GM21723 (cell line): ENCODE results near the gene CAPN13.
"Not testable (repeated sequence)": the region's sequence is repeated elsewhere in the genome, so short reads cannot be mapped to it uniquely, and the experiment has no call there.

Source experiments
- ATAC-seq: cut with Tn5 transposase; IDR thresholded peaks from one replicate; pipeline ENCODE4 v1.9.1; 2021; ENCODE audit warnings: mild to moderate bottlenecking, moderate library complexity; ENCODE audit not compliant: unreplicated experiment

Gene CAPN13

GRCh38 chr2:30705711-30706533, 101.3 kb downstream of the CAPN13 start:
- no peak for ATAC-seq

- no peak for ATAC-seq
These were observed 102.2 kb downstream of the CAPN13 start for GRCh38 chr2:30705056-30705455.

DNA sequence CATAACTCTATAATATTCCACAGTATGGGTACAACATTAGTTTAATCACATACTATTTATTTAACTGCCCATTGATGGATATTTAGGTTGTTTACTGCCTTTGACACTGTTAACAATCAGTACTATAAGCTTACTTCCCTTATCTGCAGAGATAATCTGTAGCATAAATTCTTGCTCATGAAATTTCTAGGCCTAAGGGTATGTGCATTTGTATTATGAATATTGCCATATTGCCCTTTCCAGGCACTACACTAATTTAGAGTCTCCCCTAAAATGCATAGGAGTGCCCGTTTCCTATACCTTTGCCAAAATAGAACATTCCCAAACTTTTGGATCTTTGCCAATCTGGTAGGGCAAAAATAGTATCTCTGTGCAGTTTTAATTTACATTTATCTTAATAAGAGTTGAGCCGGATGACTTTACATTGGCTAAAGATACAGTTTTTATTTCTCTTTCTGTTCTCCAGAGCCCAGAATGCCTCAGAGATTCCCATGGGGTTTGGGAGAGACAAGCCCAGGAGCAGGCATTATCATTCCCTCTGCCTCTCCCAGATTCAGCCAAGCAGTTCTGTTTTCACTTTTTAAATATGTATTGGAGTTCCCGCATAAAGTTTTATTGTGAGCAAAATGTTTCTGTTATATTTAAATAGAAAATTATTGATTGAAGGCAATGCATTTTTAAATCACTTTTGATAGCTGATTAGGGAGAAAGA, 102.8 kb downstream of the CAPN13 start:
- ATAC-seq, result no peak

- no peak for ATAC-seq
These were observed 104.6 kb downstream of the CAPN13 start for GRCh38 chr2:30702694-30703093.

GRCh38 chr2:30701782-30702181, 105.5 kb downstream of the CAPN13 start:
- ATAC-seq, result no peak

GRCh38 chr2:30697242-30698103, 109.8 kb downstream of the CAPN13 start:
- not testable (repeated sequence) for ATAC-seq

DNA sequence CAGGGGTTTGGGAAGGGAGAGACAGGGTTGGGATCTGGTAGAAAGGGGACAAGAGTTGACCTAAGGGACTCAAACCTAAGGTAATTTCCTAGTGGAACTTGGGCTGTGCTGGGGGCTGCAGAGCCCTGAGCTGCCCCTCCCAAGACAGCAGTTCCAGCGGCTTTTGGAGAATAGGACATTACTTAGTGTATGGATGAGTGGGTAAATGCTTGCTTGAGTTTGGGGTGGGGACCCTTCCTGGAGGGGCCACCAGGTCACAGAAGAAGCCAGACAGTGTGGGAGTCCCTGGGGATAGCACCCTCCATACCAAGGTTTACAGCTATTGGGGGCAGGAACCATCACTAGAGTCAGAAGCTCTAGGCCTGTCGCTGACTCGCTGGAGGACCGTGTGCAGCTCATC, 111.5 kb downstream of the CAPN13 start:
- ATAC-seq, result no peak

GRCh38 chr2:30694286-30695055, 112.8 kb downstream of the CAPN13 start:
- ATAC-seq, result no peak

- no peak for ATAC-seq
These were observed 113.4 kb downstream of the CAPN13 start for GRCh38 chr2:30693821-30694281.

- no peak for ATAC-seq
These were observed 114.4 kb downstream of the CAPN13 start for GRCh38 chr2:30692829-30693275.

DNA sequence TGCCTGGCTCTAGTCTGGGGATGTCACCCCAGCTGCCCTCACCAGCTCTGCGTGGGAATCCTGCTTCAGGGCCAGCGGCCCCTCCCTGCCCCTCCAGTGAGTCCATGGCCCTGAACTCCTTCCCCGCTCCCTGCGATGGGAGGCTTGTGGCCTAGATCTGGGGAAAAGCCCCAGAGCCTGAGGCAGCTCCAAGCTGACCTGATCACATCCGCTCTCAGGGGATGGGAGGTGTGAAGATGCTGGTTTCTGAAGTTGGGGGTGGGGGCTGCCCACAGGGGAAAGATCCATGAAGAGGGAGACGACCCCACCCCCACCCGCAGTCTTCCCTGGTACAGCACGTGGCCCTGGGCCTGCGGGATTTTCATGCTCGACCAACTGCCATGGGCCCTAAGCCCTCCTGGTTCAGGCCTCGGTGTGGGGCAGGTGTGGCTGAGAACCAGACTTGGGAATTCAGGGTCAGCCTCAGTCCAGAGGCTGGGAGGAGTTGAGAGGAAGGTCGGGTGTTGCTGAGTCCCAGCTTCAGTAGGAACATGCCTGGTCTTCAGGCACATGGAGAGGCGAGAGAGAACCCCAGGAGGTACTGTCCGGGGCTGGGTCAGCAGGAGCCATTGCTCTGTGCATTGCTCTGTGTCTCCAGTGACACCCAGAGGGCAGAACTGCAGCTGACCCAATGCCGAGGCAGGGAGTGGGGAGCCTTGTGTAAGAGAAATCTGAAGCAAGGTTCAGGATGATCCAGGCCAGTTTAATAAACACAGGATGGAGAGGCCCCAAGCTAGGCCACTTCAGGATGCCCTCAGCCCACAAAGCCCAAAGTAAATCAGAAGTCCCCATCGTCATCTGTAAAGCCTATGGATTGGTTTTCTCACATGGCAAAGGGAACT, 115.1 kb downstream of the CAPN13 start:
- no peak for ATAC-seq

- no peak for ATAC-seq
These were observed 115.9 kb downstream of the CAPN13 start for GRCh38 chr2:30691091-30691947.

DNA sequence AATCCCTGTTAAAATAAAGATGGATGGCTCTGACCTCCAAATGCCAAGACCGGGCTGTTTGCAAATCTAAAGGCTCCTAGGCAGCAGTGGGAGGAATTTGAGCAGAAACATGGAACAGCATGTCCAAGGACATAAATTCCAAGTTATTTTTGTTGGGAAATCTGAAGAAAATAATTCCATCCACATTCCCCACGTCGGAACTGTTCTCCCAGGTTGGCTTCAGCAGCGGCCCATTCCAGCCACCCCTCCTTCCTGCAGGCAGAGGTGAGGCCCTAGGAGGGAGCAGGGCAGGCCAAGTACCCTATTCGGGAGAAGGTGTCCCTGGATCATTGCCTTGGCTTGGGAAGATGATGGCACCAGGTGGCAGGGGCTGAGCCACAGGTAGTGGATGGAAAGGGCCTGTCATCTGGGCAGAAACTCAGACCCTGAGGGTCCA, 117.1 kb downstream of the CAPN13 start:
- ATAC-seq, result no peak

DNA sequence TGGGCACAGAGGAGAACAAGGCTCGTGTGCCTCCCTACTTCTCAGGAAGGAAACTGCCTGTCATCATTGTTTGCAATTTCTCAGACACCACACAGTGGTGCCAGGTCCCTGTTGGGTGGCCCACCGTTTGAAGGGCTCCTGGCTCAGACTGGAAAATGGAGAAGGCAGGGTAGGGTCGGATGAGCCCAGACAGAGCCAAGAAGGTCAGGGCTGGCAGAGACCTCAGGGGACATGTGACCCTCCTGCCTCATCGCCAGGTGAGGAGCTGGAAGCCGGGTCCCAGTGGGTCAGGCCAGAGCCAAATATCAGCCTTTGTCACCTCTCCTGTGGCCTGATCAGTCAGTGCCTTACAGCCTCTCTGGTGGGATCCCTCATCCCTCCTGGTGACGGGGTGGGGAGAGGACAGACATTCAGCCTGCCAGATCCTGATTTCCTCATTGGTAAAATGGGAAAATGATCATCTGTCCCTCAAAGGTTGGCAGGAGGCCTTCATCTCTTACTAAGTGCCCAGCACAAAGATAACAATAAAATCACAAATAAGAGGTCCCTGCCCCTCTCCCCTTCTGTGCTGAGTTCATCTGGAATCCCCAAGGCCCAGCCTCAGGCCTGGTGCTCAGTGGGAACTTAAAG, 117.6 kb downstream of the CAPN13 start:
- ATAC-seq, result no peak

- ATAC-seq, result no peak
These were observed 118.3 kb downstream of the CAPN13 start for GRCh38 chr2:30688956-30689401.

DNA sequence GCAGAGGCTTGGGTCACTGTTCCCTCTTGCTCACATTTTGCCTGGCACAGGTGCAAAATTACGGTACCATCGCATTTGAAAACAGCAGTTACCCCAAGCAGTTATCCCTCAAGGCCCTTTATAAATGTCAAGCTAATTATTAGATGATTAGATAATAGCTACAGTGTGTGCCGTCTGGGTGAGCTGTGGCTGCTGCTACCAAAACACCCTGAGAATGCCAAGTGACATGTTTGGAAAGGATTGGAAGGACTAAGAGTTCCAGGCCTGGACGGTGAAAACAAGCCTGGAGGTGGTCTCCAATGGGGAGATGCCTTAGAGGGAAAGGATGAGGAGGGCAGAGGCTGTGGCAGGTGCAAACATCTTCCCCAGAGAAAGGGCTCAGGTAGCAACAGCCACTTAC, 120.6 kb downstream of the CAPN13 start:
- no peak for ATAC-seq

GRCh38 chr2:30686000-30686399, 121.2 kb downstream of the CAPN13 start:
- ATAC-seq, result no peak

- ATAC-seq, result no peak
These were observed 122.2 kb downstream of the CAPN13 start for GRCh38 chr2:30684996-30685395.
